K562 (cell line): Measurements from ENCODE around the gene PTPN7. TPM values are rescaled to one million over a fixed set of nuclear protein-coding genes. Genes with fewer than 3 reads are reported as not detected.

ENCODE experiments used
- BDP1 ChIP-seq: IDR thresholded peaks from 3 replicates; pipeline ENCODE4 v1.6.1; 2011; ENCODE audit not compliant: insufficient read length, insufficient read depth
- CAMTA2 ChIP-seq: fragments of 250-450 bp; sonication (Bioruptor Pico); conservative IDR thresholded peaks from 2 replicates; pipeline ENCODE4 v1.5.1; 2022
- CBFB ChIP-seq: sonication (generic); formaldehyde crosslinking; IDR thresholded peaks from 2 replicates; pipeline ENCODE4 v1.4.0; 2020; ENCODE audit warnings: mild to moderate bottlenecking, missing genetic modification reagents
- CBX1 ChIP-seq: sonication (generic); IDR thresholded peaks from 2 replicates; pipeline ENCODE4 v1.6.1; 2016; ENCODE audit warnings: antibody characterized with exemption, low read depth, mild to moderate bottlenecking
- CHCHD3 ChIP-seq: fragments of 250-450 bp; sonication (Bioruptor Pico); IDR thresholded peaks from 2 replicates; pipeline ENCODE4 v2.1.2; 2022; ENCODE audit warnings: mild to moderate bottlenecking
- CREB5 ChIP-seq: fragments of 250-450 bp; sonication (Bioruptor Pico); IDR thresholded peaks from 2 replicates; pipeline ENCODE4 v1.5.0; 2020; ENCODE audit warnings: mild to moderate bottlenecking
- JUNB ChIP-seq: fragments of 450-650 bp; formaldehyde crosslinking; conservative IDR thresholded peaks from 2 replicates; pipeline ENCODE4 v1.4.0; 2020; ENCODE audit warnings: mild to moderate bottlenecking
- MAFF ChIP-seq: IDR thresholded peaks from 2 replicates; pipeline ENCODE4 v1.6.1; 2012; ENCODE audit warnings: low read length, improper control_type of control experiment
- MLLT1 ChIP-seq, 2 experiments: fragments of 450-650 bp; IDR thresholded peaks; 2 replicates each; pipeline ENCODE4 v1.6.1; 2016
- MYNN ChIP-seq, 2 experiments: sonication (generic); formaldehyde crosslinking in 1 of 2; IDR thresholded peaks; 2 replicates each; pipeline versions ENCODE4 v1.5.0 to v1.6.1; 2016 to 2020; ENCODE audit warnings: antibody characterized with exemption in 1 of 2, missing genetic modification reagents in 1 of 2
- NCOA2 ChIP-seq, 2 experiments: fragments of 450-650 bp; IDR thresholded peaks; 2 replicates each; pipeline ENCODE4 v1.6.1; 2018; ENCODE audit warnings: mild to moderate bottlenecking in 2 of 2, moderate library complexity in 1 of 2; ENCODE audit not compliant: partially characterized antibody in 2 of 2
- NFATC3 ChIP-seq: fragments of 450-650 bp; IDR thresholded peaks from 2 replicates; pipeline ENCODE4 v1.6.1; 2017; ENCODE audit warnings: mild to moderate bottlenecking
- POLR2H ChIP-seq: IDR thresholded peaks from 2 replicates; pipeline ENCODE4 v1.6.1; 2016; ENCODE audit warnings: missing genetic modification characterization, low read depth, mild to moderate bottlenecking, control low read depth, missing compliant biosample characterization, moderate library complexity
- ZNF134 ChIP-seq: fragments of 250-450 bp; sonication (Bioruptor Pico); conservative IDR thresholded peaks from 2 replicates; pipeline ENCODE4 v1.4.0; 2020
- ZNF253 ChIP-seq: fragments of 250-450 bp; sonication (Bioruptor Pico); conservative IDR thresholded peaks from 2 replicates; pipeline ENCODE4 v1.6.1; 2021; ENCODE audit warnings: mild to moderate bottlenecking
- ZNF263 ChIP-seq: sonication (generic); formaldehyde crosslinking; IDR thresholded peaks from 2 replicates; pipeline ENCODE4 v1.8.0; 2022; ENCODE audit warnings: mild to moderate bottlenecking, missing genetic modification reagents, borderline replicate concordance
- ZNF324 ChIP-seq: fragments of 250-450 bp; sonication (Bioruptor Pico); IDR thresholded peaks from 2 replicates; pipeline ENCODE4 v1.4.0; 2020; ENCODE audit warnings: mild to moderate bottlenecking
- ZNF507 ChIP-seq: conservative IDR thresholded peaks from 2 replicates; pipeline ENCODE4 v1.6.1; 2017; ENCODE audit warnings: missing genetic modification characterization, missing compliant biosample characterization
- ZNF518B ChIP-seq: fragments of 250-450 bp; sonication (Bioruptor Pico); IDR thresholded peaks from 2 replicates; pipeline ENCODE4 v1.5.0; 2021; ENCODE audit warnings: mild to moderate bottlenecking, moderate library complexity
- ZNF589 ChIP-seq: fragments of 200-800 bp; sonication (Bioruptor generic); IDR thresholded peaks from 2 replicates; pipeline ENCODE4 v1.6.1; 2016; ENCODE audit warnings: low read depth, missing genetic modification characterization, missing compliant biosample characterization
- polyA plus RNA-seq, 8 experiments: library from polyadenylated mRNA; depleted of rRNA in 4 of 8; stranded (reverse) in 5 of 8; unstranded in 3 of 8; fragments of >200 nt; fragmentation: Nextera tagmentation in 2 of 8; fragmentation: Illumina TruSeq in 1 of 8; extraction: Ambion mirVana in 2 of 8; extraction: Trizol in 1 of 8; gene quantifications; 2 replicates each; pipeline versions ENCODE4 v1.2.1 to v1.2.3, GENCODE V29; 2011 to 2014; ENCODE audit warnings: inconsistent platforms in 1 of 8, missing spikeins in 1 of 8
- total RNA-seq, 7 experiments: library from RNA; depleted of rRNA in 6 of 7; stranded (reverse); fragments of >200 nt in 6 of 7; fragmentation: Illumina TruSeq in 2 of 7; extraction: Trizol in 2 of 7; gene quantifications; 2 replicates each; pipeline versions ENCODE4 v1.2.1 to v1.2.3, GENCODE V29; 2011 to 2021; ENCODE audit warnings: low replicate concordance in 1 of 7

Gene PTPN7
- total and polyA plus RNA-seq, 9 of the 15 experiments (the other 6 are each of a cell fraction or from before 2014, with no cell fraction given) = 18.7 to 144 (median 120) TPM

GRCh38 chr1:202160377-202160940 lies at the start of gene PTPN7 (continued):
- TF ChIP-seq CAMTA2 (CRISPR knock-in tag) (peak; percentile 92), MYNN (IDR thresholded peaks at IDR 0.05) (peak; percentile 95), MYNN (CRISPR knock-in tag; IDR thresholded peaks at IDR 0.05) (no peak), ZNF134 (CRISPR knock-in tag) (no peak; the same call in 1 of the 2 replicates), ZNF263 (no peak), CBFB (CRISPR knock-in tag) (no peak), CREB5 (CRISPR knock-in tag) (no peak), NFATC3 (no peak), NCOA2 (IDR thresholded peaks at IDR 0.05; ENCODE audit: partially characterized antibody in 2 of 2) (no peak), ZNF324 (CRISPR knock-in tag) (no peak), MAFF (no peak), CBX1 (no peak), JUNB (CRISPR knock-in tag) (0 out of 2 replicates have a peak, but pooled peaks have one; percentile 25), ZNF253 (CRISPR knock-in tag) (0 out of 2 replicates have a peak, but pooled peaks have one; percentile 20), CHCHD3 (CRISPR knock-in tag) (no peak), BDP1 (no peak), MLLT1 (IDR thresholded peaks at IDR 0.05) (peak; percentile 36 to 44; a peak in 2 of 4 replicates), ZNF507 (tag) (no peak), ZNF518B (CRISPR knock-in tag) (no peak), POLR2H (tag) (no peak), ZNF589 (CRISPR knock-in tag) (peak; percentile 56; the same call in 1 of the 2 replicates)
